ENCODE data around the gene GPN2.
"Not testable (repeated sequence)": the region's sequence is repeated elsewhere in the genome, so short reads cannot be mapped to it uniquely, and the experiment has no call there.

GPN2 gene

GRCh38 chr1:26854906-26855305 is 35.2 kb downstream of the GPN2 start:
- no peak overlapping the region for H3K4me3 Mint-ChIP-seq
- H3K27ac Mint-ChIP-seq: peak overlapping the region; percentile 73
- peaks cover 92% of the 10 kb centered on the region for H3K36me3 Mint-ChIP-seq
- H3K9me3 Mint-ChIP-seq: no peaks in the 10 kb centered on the region
- DNase-seq (ENCODE audit: low spot score in 2 of 2) (no peak), ATAC-seq (no peak)
- H3K4me1 Mint-ChIP-seq: peaks cover 22% of the 10 kb centered on the region

- no peak overlapping the region for H3K27ac Mint-ChIP-seq
- ATAC-seq (no peak), DNase-seq (ENCODE audit: low spot score in 2 of 2) (no peak)
- no peaks in the 10 kb centered on the region for H3K9me3 Mint-ChIP-seq
- H3K4me1 Mint-ChIP-seq: peaks cover 24% of the 10 kb centered on the region
- H3K4me3 Mint-ChIP-seq: no peak overlapping the region
- peaks cover 95% of the 10 kb centered on the region for H3K36me3 Mint-ChIP-seq
Observed at GRCh38 chr1:26853600-26853999, 36.5 kb downstream of the GPN2 start.

- Mint-ChIP-seq H3K4me1 (peaks cover 28% of the 10 kb centered on the region), H3K27ac (peak overlapping the region; percentile 24), H3K4me3 (no peak overlapping the region), H3K9me3 (no peaks in the 10 kb centered on the region), H3K36me3 (peaks cover 97% of the 10 kb centered on the region)
- ATAC-seq (peak; percentile 82), DNase-seq (ENCODE audit: low spot score in 2 of 2) (peak; percentile 53 to 85)
Observed at GRCh38 chr1:26853156-26853555, 36.9 kb downstream of the GPN2 start.

- H3K4me1 Mint-ChIP-seq: peaks cover 30% of the 10 kb centered on the region
- ATAC-seq: no peak
Observed at GRCh38 chr1:26852701-26853100, 37.4 kb downstream of the GPN2 start.

GRCh38 chr1:26851106-26851684 is 38.9 kb downstream of the GPN2 start:
- DNase-seq (ENCODE audit: low spot score in 2 of 2) (no peak), ATAC-seq (no peak)
- Mint-ChIP-seq H3K9me3 (no peaks in the 10 kb centered on the region), H3K4me1 (peaks cover 28% of the 10 kb centered on the region), H3K36me3 (peaks cover 100% of the 10 kb centered on the region), H3K4me3 (no peak overlapping the region), H3K27ac (peak overlapping the region; percentile 24)

More at GRCh38 chr1:26852701-26853100, 37.4 kb downstream of the GPN2 start:
- H3K36me3 Mint-ChIP-seq: peaks cover 100% of the 10 kb centered on the region
- H3K27ac Mint-ChIP-seq: peak overlapping the region; percentile 24
- H3K9me3 Mint-ChIP-seq: no peaks in the 10 kb centered on the region
- no peak for DNase-seq (ENCODE audit: low spot score in 2 of 2)
- H3K4me3 Mint-ChIP-seq: no peak overlapping the region

- no peak for ATAC-seq
- Mint-ChIP-seq H3K9me3 (no peaks in the 10 kb centered on the region), H3K36me3 (peaks cover 100% of the 10 kb centered on the region)
Observed at GRCh38 chr1:26848941-26849774, 40.9 kb downstream of the GPN2 start.

GRCh38 chr1:26848499-26848898 is 41.6 kb downstream of the GPN2 start:
- no peak overlapping the region for H3K4me3 Mint-ChIP-seq
- DNase-seq (ENCODE audit: low spot score in 2 of 2) (no peak), ATAC-seq (no peak)
- H3K4me1 Mint-ChIP-seq: peaks cover 28% of the 10 kb centered on the region
- no peaks in the 10 kb centered on the region for H3K9me3 Mint-ChIP-seq
- peaks cover 100% of the 10 kb centered on the region for H3K36me3 Mint-ChIP-seq
- H3K27ac Mint-ChIP-seq: peak overlapping the region; percentile 59

More at GRCh38 chr1:26848941-26849774, 40.9 kb downstream of the GPN2 start:
- DNase-seq (ENCODE audit: low spot score in 2 of 2): no peak
- Mint-ChIP-seq H3K27ac (peak overlapping the region; percentile 59), H3K4me1 (peaks cover 28% of the 10 kb centered on the region), H3K4me3 (no peak overlapping the region)

- Mint-ChIP-seq H3K27ac (peak overlapping the region; percentile 59), H3K36me3 (peaks cover 100% of the 10 kb centered on the region), H3K4me1 (peaks cover 25% of the 10 kb centered on the region)
- H3K4me3 Mint-ChIP-seq; ATAC-seq; H3K9me3 Mint-ChIP-seq; DNase-seq (ENCODE audit: low spot score in 2 of 2): not testable (repeated sequence)
Observed at GRCh38 chr1:26847826-26848225, 42.3 kb downstream of the GPN2 start.

GRCh38 chr1:26844424-26845196 is 45.5 kb downstream of the GPN2 start:
- no peak for DNase-seq (ENCODE audit: low spot score in 2 of 2)
- Mint-ChIP-seq H3K27ac (no peak overlapping the region), H3K36me3 (peaks cover 100% of the 10 kb centered on the region), H3K9me3 (no peaks in the 10 kb centered on the region), H3K4me3 (no peak overlapping the region), H3K4me1 (peaks cover 13% of the 10 kb centered on the region)
- no peak for ATAC-seq

- no peak for DNase-seq (ENCODE audit: low spot score in 2 of 2)
- Mint-ChIP-seq H3K36me3 (peaks cover 100% of the 10 kb centered on the region), H3K4me1 (peaks cover 26% of the 10 kb centered on the region), H3K27ac (peak overlapping the region; percentile 93), H3K9me3 (no peaks in the 10 kb centered on the region), H3K4me3 (peak overlapping the region; percentile 51)
- no peak for ATAC-seq
Observed at GRCh38 chr1:26839779-26840178, 50.3 kb downstream of the GPN2 start.

GRCh38 chr1:26839339-26839722 is 50.8 kb downstream of the GPN2 start:
- DNase-seq (ENCODE audit: low spot score in 2 of 2): no peak
- peak; percentile 1 for ATAC-seq
- Mint-ChIP-seq H3K9me3 (no peaks in the 10 kb centered on the region), H3K4me3 (peak overlapping the region; percentile 51), H3K36me3 (peaks cover 100% of the 10 kb centered on the region), H3K27ac (peak overlapping the region; percentile 93), H3K4me1 (peaks cover 31% of the 10 kb centered on the region)

GRCh38 chr1:26838474-26839338 is 51.4 kb downstream of the GPN2 start:
- peak overlapping the region; percentile 93 for H3K27ac Mint-ChIP-seq
- H3K4me3 Mint-ChIP-seq: peak overlapping the region; percentile 51
- peak; percentile 99 for ATAC-seq
- H3K4me1 Mint-ChIP-seq: peaks cover 37% of the 10 kb centered on the region
- no peaks in the 10 kb centered on the region for H3K9me3 Mint-ChIP-seq
- peak; percentile 54 to 84 for DNase-seq (ENCODE audit: low spot score in 2 of 2)
- peaks cover 100% of the 10 kb centered on the region for H3K36me3 Mint-ChIP-seq

- peak overlapping the region; percentile 93 for H3K27ac Mint-ChIP-seq
- peak overlapping the region; percentile 51 for H3K4me3 Mint-ChIP-seq
- DNase-seq (ENCODE audit: low spot score in 2 of 2); ATAC-seq; H3K9me3 Mint-ChIP-seq: not testable (repeated sequence)
- H3K36me3 Mint-ChIP-seq: peaks cover 100% of the 10 kb centered on the region
- H3K4me1 Mint-ChIP-seq: peaks cover 47% of the 10 kb centered on the region
Observed at GRCh38 chr1:26837665-26838064, 52.4 kb downstream of the GPN2 start.

Measured in stimulated activated effector memory CD8-positive, alpha-beta T cell treated with anti-CD3 and anti-CD28 coated beads, Interleukin-12 subunit alpha, Interleukin-12 subunit beta, amount 100 ng/mL, for 72 hours (primary cell).